B cell (primary cell): ENCODE results near the gene LUZP4. TPM values are rescaled to one million over a fixed set of nuclear protein-coding genes. Genes with fewer than 3 reads are reported as not detected.

Experiments used
- ATAC-seq: fragments of 200-7000 bp; cut with Tn5 transposase; one replicate; pipeline ENCODE4 v1.10.0; 2021; ENCODE audit warnings: low read depth, mild to moderate bottlenecking, moderate number of reproducible peaks, moderate library complexity
- CTCF ChIA-PET: fragments of 350-600 bp; sonication (Branson Sonifier 250); formaldehyde crosslinking; loops from one replicate; lab custom pipeline; 2021; ENCODE audit warnings: antibody characterized with exemption, inconsistent platforms; lab: Charles Lee
- POLR2A ChIA-PET: fragments of 350-600 bp; sonication (Branson Sonifier 250); formaldehyde crosslinking; loops from one replicate; lab custom pipeline; 2021; ENCODE audit warnings: antibody characterized with exemption; lab: Charles Lee
- DNase-seq: peaks from one replicate; pipeline ENCODE4 v3.0.0; 2013
- H2AFZ ChIP-seq: 2 replicates; pipeline ENCODE4 v1.6.1; 2012; ENCODE audit warnings: mild to moderate bottlenecking, low read depth, low read length; ENCODE audit not compliant: insufficient read depth, poor library complexity, severe bottlenecking
- H3K27ac ChIP-seq, 2 donors: 1 replicate in 1 of 2; 2 replicates in 1 of 2; pipeline ENCODE4 v1.5.1; 2012 to 2013; ENCODE audit warnings: low read length in 2 of 2, mild to moderate bottlenecking in 2 of 2, moderate library complexity in 1 of 2
- H3K27me3 ChIP-seq, 4 experiments: fragments of 200-600 bp in 1 of 4; sonication (generic) in 1 of 4; replicated peaks in 1 of 4; 1 replicate in 2 of 4; 2 replicates in 2 of 4; pipeline versions ENCODE4 v1.6.1 to v1.7.0; 2013 to 2016; ENCODE audit warnings: low read length in 3 of 4, mild to moderate bottlenecking in 2 of 4, mixed read lengths in 1 of 4, moderate library complexity in 1 of 4; ENCODE audit not compliant: insufficient read depth in 4 of 4, control insufficient read depth in 3 of 4; ENCODE audit errors: control extremely low read depth in 1 of 4
- H3K36me3 ChIP-seq, 2 experiments: replicated peaks in 1 of 2; 1 replicate in 1 of 2; 2 replicates in 1 of 2; pipeline versions ENCODE4 v1.6.1 to v1.7.1; 2013; ENCODE audit warnings: low read length in 1 of 2; ENCODE audit not compliant: insufficient read depth in 2 of 2, control insufficient read depth in 1 of 2; ENCODE audit errors: control extremely low read depth in 1 of 2, extremely low read depth in 1 of 2
- H3K4me1 ChIP-seq, 2 donors: fragments of 200-600 bp in 1 of 2; sonication (generic) in 1 of 2; 1 replicate in 1 of 2; 2 replicates in 1 of 2; pipeline versions ENCODE4 v1.5.1 to v1.6.1; 2013 to 2017; ENCODE audit warnings: low read length in 2 of 2; ENCODE audit not compliant: control insufficient read depth in 2 of 2, insufficient read depth in 2 of 2
- H3K4me2 ChIP-seq: replicated peaks from 2 replicates; pipeline ENCODE3; 2012; ENCODE audit warnings: mild to moderate bottlenecking, low read depth, low read length; ENCODE audit not compliant: poor library complexity, severe bottlenecking
- H3K4me3 ChIP-seq, 5 experiments: fragments of 200-600 bp in 1 of 5; sonication (generic) in 1 of 5; 1 replicate in 3 of 5; 2 replicates in 2 of 5; pipeline versions ENCODE4 v1.5.1 to v1.7.0; 2011 to 2016; ENCODE audit warnings: low read length in 4 of 5, mild to moderate bottlenecking in 4 of 5, low read depth in 2 of 5, control low read depth in 1 of 5, moderate library complexity in 1 of 5; ENCODE audit not compliant: insufficient read depth in 1 of 5; ENCODE audit errors: control extremely low read depth in 1 of 5, extremely low read depth in 1 of 5
- H3K79me2 ChIP-seq: fragments of 200-600 bp; sonication (generic); one replicate; pipeline ENCODE4 v1.6.0; 2016; ENCODE audit warnings: low read length; ENCODE audit not compliant: control insufficient read depth, insufficient read depth
- H3K9ac ChIP-seq: fragments of 200-600 bp; sonication (generic); 2 replicates; pipeline ENCODE4 v1.6.1; 2017; ENCODE audit warnings: mild to moderate bottlenecking, low read length, moderate library complexity
- H3K9me3 ChIP-seq, 3 donors: one replicate each; pipeline versions ENCODE4 v1.6.1 to v1.7.1; 2013; ENCODE audit warnings: low read length in 2 of 3; ENCODE audit not compliant: control insufficient read depth in 2 of 3, insufficient read depth in 1 of 3; ENCODE audit errors: control extremely low read depth in 1 of 3
- H4K20me1 ChIP-seq: 2 replicates; pipeline ENCODE4 v1.6.0; 2012; ENCODE audit warnings: mild to moderate bottlenecking, low read length; ENCODE audit not compliant: insufficient read depth, control insufficient read depth, poor library complexity, severe bottlenecking
- H3K27ac Mint-ChIP-seq: one replicate; pipeline ENCODE4 v1.8.0; 2021; ENCODE audit warnings: mixed read lengths
- H3K27me3 Mint-ChIP-seq: one replicate; pipeline ENCODE4 v1.8.0; 2021; ENCODE audit warnings: mixed read lengths
- H3K4me1 Mint-ChIP-seq: one replicate; pipeline ENCODE4 v1.8.0; 2021; ENCODE audit warnings: mixed read lengths
- H3K4me3 Mint-ChIP-seq: one replicate; pipeline ENCODE4 v1.8.0; 2021; ENCODE audit warnings: mixed read lengths
- H3K9me3 Mint-ChIP-seq: one replicate; pipeline ENCODE4 v1.8.0; 2022; ENCODE audit warnings: mixed read lengths; ENCODE audit not compliant: insufficient read depth
- EZH2 ChIP-seq: IDR thresholded peaks from 2 replicates; pipeline ENCODE4 v1.6.1; 2012; ENCODE audit warnings: borderline replicate concordance, low read depth, mild to moderate bottlenecking, moderate library complexity, low read length; ENCODE audit not compliant: insufficient read depth, poor library complexity, severe bottlenecking
- WGBS: methylation state at CpG from one replicate; pipeline ENCODE4 v1.1.5; 2013; ENCODE audit warnings: missing lambda C conversion rate; ENCODE audit not compliant: insufficient coverage; 5-methylcytosine and 5-hydroxymethylcytosine counted together
- intact Hi-C: fragments of 100-400 bp; cut with micrococcal nuclease; formaldehyde crosslinking; loops from one replicate; pipeline ENCODE4 v1.10.0; 2022
- polyA plus RNA-seq: library from polyadenylated mRNA; depleted of rRNA; stranded (reverse); fragments of >200 nt; gene quantifications from 2 replicates; pipeline ENCODE4 v1.2.3, GENCODE V29; 2012
- total RNA-seq, 2 donors: library from RNA; stranded (reverse); fragments of 120-200 nt in 1 of 2; gene quantifications; 1 replicate in 1 of 2; 2 replicates in 1 of 2; pipeline versions ENCODE4 v1.2.3 to v1.2.4, GENCODE V29; 2013 to 2022
- TF ChIP-seq, protein P1 (sequence below): fragments of 200-600 bp; IDR thresholded peaks from one replicate; pipeline ENCODE4 v1.8.0; 2022; ENCODE audit warnings: antibody characterized with exemption, mild to moderate bottlenecking

The LUZP4 gene
- total and polyA plus RNA-seq, 2 donors (not counting 1 experiment from before 2014, with no cell fraction given), result not detected

DNA sequence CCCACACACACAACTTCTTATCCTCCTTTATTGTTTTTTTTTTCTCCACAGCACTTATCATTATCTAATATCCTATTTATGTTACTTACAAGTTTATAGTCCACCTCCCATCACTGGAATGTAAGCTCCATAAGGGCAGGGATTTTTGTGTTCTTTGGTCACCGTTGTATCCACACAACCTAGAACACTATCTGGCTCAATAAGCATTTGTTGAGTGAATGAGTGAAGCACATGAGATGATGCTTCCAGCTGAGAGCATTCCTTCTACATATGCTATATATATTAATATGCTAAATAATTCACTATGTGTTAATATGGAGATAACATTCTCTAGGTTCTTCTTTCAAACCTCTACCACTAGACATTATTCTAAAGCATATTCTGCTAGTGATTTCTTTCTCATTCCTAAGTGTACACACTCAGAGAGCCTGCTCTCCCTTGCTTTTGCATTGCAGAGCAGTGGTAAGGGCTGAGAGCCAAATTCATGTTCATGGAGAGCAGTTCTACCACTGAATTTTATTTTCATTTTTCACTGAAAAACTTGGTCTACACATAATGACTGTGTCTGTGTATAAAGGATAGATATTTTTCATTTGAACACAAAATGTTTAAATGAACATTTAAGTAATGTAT, 20.3 kb upstream of the LUZP4 start:
- H3K9me3 Mint-ChIP-seq, result no peaks in the 10 kb centered on the region
- no peak overlapping the region for H3K27ac ChIP-seq
- TF ChIP-seq, protein P1, sequence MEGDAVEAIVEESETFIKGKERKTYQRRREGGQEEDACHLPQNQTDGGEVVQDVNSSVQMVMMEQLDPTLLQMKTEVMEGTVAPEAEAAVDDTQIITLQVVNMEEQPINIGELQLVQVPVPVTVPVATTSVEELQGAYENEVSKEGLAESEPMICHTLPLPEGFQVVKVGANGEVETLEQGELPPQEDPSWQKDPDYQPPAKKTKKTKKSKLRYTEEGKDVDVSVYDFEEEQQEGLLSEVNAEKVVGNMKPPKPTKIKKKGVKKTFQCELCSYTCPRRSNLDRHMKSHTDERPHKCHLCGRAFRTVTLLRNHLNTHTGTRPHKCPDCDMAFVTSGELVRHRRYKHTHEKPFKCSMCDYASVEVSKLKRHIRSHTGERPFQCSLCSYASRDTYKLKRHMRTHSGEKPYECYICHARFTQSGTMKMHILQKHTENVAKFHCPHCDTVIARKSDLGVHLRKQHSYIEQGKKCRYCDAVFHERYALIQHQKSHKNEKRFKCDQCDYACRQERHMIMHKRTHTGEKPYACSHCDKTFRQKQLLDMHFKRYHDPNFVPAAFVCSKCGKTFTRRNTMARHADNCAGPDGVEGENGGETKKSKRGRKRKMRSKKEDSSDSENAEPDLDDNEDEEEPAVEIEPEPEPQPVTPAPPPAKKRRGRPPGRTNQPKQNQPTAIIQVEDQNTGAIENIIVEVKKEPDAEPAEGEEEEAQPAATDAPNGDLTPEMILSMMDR, result no peak
- no peak for TF ChIP-seq EZH2
- no peaks in the 10 kb centered on the region for H3K27me3 ChIP-seq
- DNase-seq (no peak), ATAC-seq (no peak)
- H4K20me1 ChIP-seq, result no peaks in the 10 kb centered on the region
- H3K79me2 ChIP-seq, result no peaks in the 10 kb centered on the region
- POLR2A ChIA-PET, result no interaction called here
- H3K27ac Mint-ChIP-seq, result no peak overlapping the region
- H3K36me3 ChIP-seq, result no peaks in the 10 kb centered on the region
- no peaks in the 10 kb centered on the region for H3K4me1 Mint-ChIP-seq
- intact Hi-C loops, result no loop called here
- no peaks in the 10 kb centered on the region for H3K9me3 ChIP-seq
- no peak overlapping the region for H3K4me3 ChIP-seq
- no peak overlapping the region for H3K9ac ChIP-seq
- H3K27me3 Mint-ChIP-seq, result no peaks in the 10 kb centered on the region
- H3K4me1 ChIP-seq, result no peaks in the 10 kb centered on the region
- WGBS, result no CpG with 5 or more reads among the region's 1 CpG
- CTCF ChIA-PET, result no interaction called here
- no peak overlapping the region for H2AFZ ChIP-seq
- no peak overlapping the region for H3K4me3 Mint-ChIP-seq
- no peak overlapping the region for H3K4me2 ChIP-seq

- H3K9me3 ChIP-seq, result peaks cover 0 to 5% (median 0%) of the 10 kb centered on the region in 3 donors
- no peaks in the 10 kb centered on the region for H4K20me1 ChIP-seq
- Mint-ChIP-seq H3K9me3 (no peaks in the 10 kb centered on the region), H3K27ac (no peak overlapping the region), H3K4me3 (no peak overlapping the region), H3K27me3 (no peaks in the 10 kb centered on the region), H3K4me1 (no peaks in the 10 kb centered on the region)
- CTCF ChIA-PET, result no interaction called here
- no peak overlapping the region for H3K4me3 ChIP-seq
- no peaks in the 10 kb centered on the region for H3K27me3 ChIP-seq
- no peak for DNase-seq
- no peak for TF ChIP-seq EZH2
- TF ChIP-seq, protein P1, result no peak
- no peak overlapping the region for H2AFZ ChIP-seq
- H3K9ac ChIP-seq, result no peak overlapping the region
- intact Hi-C loops, result no loop called here
- no CpG with 5 or more reads among the region's 4 CpGs for WGBS
- H3K79me2 ChIP-seq, result no peaks in the 10 kb centered on the region
- ATAC-seq, result no peak
- POLR2A ChIA-PET, result no interaction called here
- no peaks in the 10 kb centered on the region for H3K36me3 ChIP-seq
- H3K27ac ChIP-seq, result no peak overlapping the region
- no peak overlapping the region for H3K4me2 ChIP-seq
- no peaks in the 10 kb centered on the region for H3K4me1 ChIP-seq
Measured at GRCh38 chrX:115284877-115285276, 4.6 kb upstream of the LUZP4 start.
